SK-N-SH (cell line): ENCODE results near the gene CERS6. TPM values are rescaled to one million over a fixed set of nuclear protein-coding genes. Genes with fewer than 3 reads are reported as not detected.

ENCODE experiments used
- CTCF ChIA-PET: fragments of 300-600, 350-600 bp; formaldehyde crosslinking; extraction: SDS; loops from one replicate; lab custom pipeline; 2021; lab: Yijun Ruan, JAX
- POLR2A ChIA-PET: fragments of 350-600 bp; sonication (Branson Sonifier 250); formaldehyde crosslinking; extraction: SDS; loops from one replicate; lab custom pipeline; 2020; ENCODE audit warnings: antibody characterized with exemption, inconsistent platforms; lab: Yijun Ruan, JAX
- DNase-seq: peaks from one replicate; pipeline ENCODE4 v3.0.0; 2012
- H2AFZ ChIP-seq: fragments of 200-600 bp; sonication (generic); 2 replicates; pipeline ENCODE4 v1.8.1; 2016; ENCODE audit warnings: antibody characterized with exemption, mild to moderate bottlenecking, low read depth
- H3F3A ChIP-seq: fragments of 200-600 bp; sonication (generic); replicated peaks from 2 replicates; pipeline ENCODE3; 2016; ENCODE audit warnings: antibody characterized with exemption, mild to moderate bottlenecking; ENCODE audit not compliant: insufficient read depth
- H3K27ac ChIP-seq, 2 experiments: fragments of 200-500 bp in 1 of 2; fragments of 200-600 bp in 1 of 2; sonication (Bioruptor generic) in 1 of 2; sonication (generic), shearing (Covaris generic) in 1 of 2; 2 replicates each; pipeline versions ENCODE4 v1.5.1 to v1.6.1; 2014 to 2016; ENCODE audit warnings: low read depth in 2 of 2, inconsistent platforms in 1 of 2, low read length in 1 of 2, mild to moderate bottlenecking in 1 of 2, mixed read lengths in 1 of 2
- H3K27me3 ChIP-seq: fragments of 200-600 bp; sonication (generic), shearing (Covaris generic); 2 replicates; pipeline ENCODE4 v1.6.1; 2016; ENCODE audit warnings: mixed run types; ENCODE audit not compliant: insufficient read depth
- H3K36me3 ChIP-seq, 2 experiments: fragments of 200-500 bp in 1 of 2; fragments of 200-600 bp in 1 of 2; sonication (Bioruptor generic) in 1 of 2; sonication (generic) in 1 of 2; replicated peaks in 1 of 2; 2 replicates each; pipeline versions ENCODE3 to v1.5.1; 2014 to 2016; ENCODE audit warnings: low read length in 1 of 2, mild to moderate bottlenecking in 1 of 2; ENCODE audit not compliant: insufficient read depth in 2 of 2, control insufficient read depth in 1 of 2
- H3K4me1 ChIP-seq, 2 experiments: fragments of 200-500 bp in 1 of 2; fragments of 200-600 bp in 1 of 2; sonication (Bioruptor generic) in 1 of 2; sonication (generic), shearing (Covaris generic) in 1 of 2; 2 replicates each; pipeline versions ENCODE4 v1.5.1 to v1.6.1; 2014 to 2016; ENCODE audit warnings: low read depth in 1 of 2, low read length in 1 of 2, mixed run types in 1 of 2; ENCODE audit not compliant: insufficient read depth in 2 of 2, control insufficient read depth in 1 of 2
- H3K4me2 ChIP-seq: fragments of 200-600 bp; sonication (generic), shearing (Covaris generic); 2 replicates; pipeline ENCODE4 v1.6.1; 2017; ENCODE audit warnings: mixed run types
- H3K4me3 ChIP-seq, 2 experiments: fragments of 200-500 bp in 1 of 2; fragments of 200-600 bp in 1 of 2; sonication (Bioruptor generic) in 1 of 2; sonication (generic), shearing (Covaris generic) in 1 of 2; 2 replicates each; pipeline versions ENCODE4 v1.5.1 to v1.8.1; 2014 to 2016; ENCODE audit warnings: low read depth in 2 of 2, inconsistent platforms in 1 of 2, low read length in 1 of 2, mild to moderate bottlenecking in 1 of 2, mixed read lengths in 1 of 2, moderate library complexity in 1 of 2
- H3K79me2 ChIP-seq: fragments of 200-600 bp; sonication (generic); 2 replicates; pipeline ENCODE4 v1.8.1; 2017; ENCODE audit warnings: mild to moderate bottlenecking; ENCODE audit not compliant: insufficient read depth
- H3K9ac ChIP-seq: fragments of 200-600 bp; sonication (generic); 2 replicates; pipeline ENCODE4 v1.6.1; 2017; ENCODE audit warnings: mixed run types
- H3K9me2 ChIP-seq: fragments of 200-600 bp; sonication (generic); 2 replicates; pipeline ENCODE4 v1.6.1; 2017; ENCODE audit warnings: mixed run types
- H3K9me3 ChIP-seq: fragments of 200-600 bp; sonication (generic); 2 replicates; pipeline ENCODE4 v1.6.1; 2017; ENCODE audit warnings: mixed run types, mild to moderate bottlenecking, moderate library complexity
- H4K20me1 ChIP-seq: fragments of 200-600 bp; sonication (generic); 2 replicates; pipeline ENCODE4 v1.6.1; 2017; ENCODE audit warnings: mild to moderate bottlenecking, mixed run types; ENCODE audit not compliant: insufficient read depth
- ELF1 ChIP-seq: IDR thresholded peaks from 2 replicates; pipeline ENCODE4 v1.4.0; 2012
- GATA2 ChIP-seq: sonication (generic); formaldehyde crosslinking; IDR thresholded peaks from 2 replicates; pipeline ENCODE4 v1.5.0; 2020; ENCODE audit warnings: mild to moderate bottlenecking, missing genetic modification reagents
- IRF3 ChIP-seq: fragments of 150-350 bp; IDR thresholded peaks from 2 replicates; pipeline ENCODE4 v1.6.1; 2016; ENCODE audit warnings: mild to moderate bottlenecking, low read depth, low read length
- MEF2A ChIP-seq: IDR thresholded peaks from 2 replicates; pipeline ENCODE4 v1.4.0; 2012; ENCODE audit warnings: low read depth, borderline replicate concordance
- NFIC ChIP-seq: IDR thresholded peaks from 2 replicates; pipeline ENCODE4 v1.4.0; 2012; ENCODE audit warnings: borderline replicate concordance
- PBX3 ChIP-seq: IDR thresholded peaks from 2 replicates; pipeline ENCODE4; 2012
- RAD21 ChIP-seq: IDR thresholded peaks from 2 replicates; pipeline ENCODE4 v1.6.1; 2012; ENCODE audit warnings: mild to moderate bottlenecking, low read length
- SIN3A ChIP-seq: IDR thresholded peaks from 2 replicates; pipeline ENCODE4 v1.6.1; 2012; ENCODE audit warnings: low read depth, mild to moderate bottlenecking, low read length, moderate library complexity, borderline replicate concordance
- TCF12 ChIP-seq: IDR thresholded peaks from 2 replicates; pipeline ENCODE4 v1.4.0; 2012
- TEAD4 ChIP-seq: IDR thresholded peaks from 2 replicates; pipeline ENCODE4 v1.4.0; 2012; ENCODE audit warnings: mild to moderate bottlenecking, borderline replicate concordance; ENCODE audit not compliant: insufficient read depth
- USF2 ChIP-seq: fragments of 150-350 bp; IDR thresholded peaks from 2 replicates; pipeline ENCODE4 v1.6.1; 2017; ENCODE audit warnings: antibody characterized with exemption, low read length, low read depth, borderline replicate concordance
- YY1 ChIP-seq: IDR thresholded peaks from 2 replicates; pipeline ENCODE4 v1.4.0; 2012; ENCODE audit warnings: low read depth, mild to moderate bottlenecking
- WGBS: methylation state at CpG from one replicate; pipeline ENCODE4 v1.1.6; 2017; ENCODE audit warnings: low lambda C conversion rate; 5-methylcytosine and 5-hydroxymethylcytosine counted together
- polyA plus RNA-seq, 3 experiments: library from polyadenylated mRNA; depleted of rRNA; stranded (reverse); fragments of >200 nt; gene quantifications; 2 replicates each; pipeline ENCODE4 v1.2.3, GENCODE V29; 2012

The CERS6 gene
- polyA plus RNA-seq, 1 of the 3 experiments (the other 2 are of a cell fraction), result 1.8 TPM

GRCh38 chr2:168730344-168730743 lies 274.3 kb downstream of the CERS6 start:
- Histone ChIP-seq H4K20me1 (no peaks in the 10 kb centered on the region), H3K79me2 (no peaks in the 10 kb centered on the region), H3K9me3 (no peaks in the 10 kb centered on the region), H2AFZ (no peak overlapping the region), H3K4me3 (no peak overlapping the region), H3K27me3 (no peaks in the 10 kb centered on the region), H3K9me2 (no peaks in the 10 kb centered on the region), H3K27ac (no peak overlapping the region; a peak in 1 of 4 replicates), H3K9ac (no peak overlapping the region), H3F3A (no peaks in the 10 kb centered on the region), H3K36me3 (no peaks in the 10 kb centered on the region), H3K4me1 (peaks cover 0 to 7% of the 10 kb centered on the region in 2 experiments; a peak in 2 of 4 replicates), H3K4me2 (no peak overlapping the region)
- ChIA-PET CTCF (no interaction called here), POLR2A (no interaction called here)
- DNase-seq, result no peak
- TF ChIP-seq NFIC, result no peak
- 62% methylated on average over 4 of the region's 4 CpGs for WGBS

GRCh38 chr2:168731002-168731401 lies 274.9 kb downstream of the CERS6 start:
- Histone ChIP-seq H3K27ac (no peak overlapping the region), H3K4me1 (peaks cover 0 to 7% of the 10 kb centered on the region in 2 experiments; a peak in 2 of 4 replicates), H3K9me3 (no peaks in the 10 kb centered on the region), H3K4me2 (no peak overlapping the region), H3K36me3 (no peaks in the 10 kb centered on the region), H3K79me2 (no peaks in the 10 kb centered on the region), H3K9me2 (no peaks in the 10 kb centered on the region), H4K20me1 (no peaks in the 10 kb centered on the region), H2AFZ (no peak overlapping the region), H3K27me3 (no peaks in the 10 kb centered on the region), H3K9ac (no peak overlapping the region), H3F3A (no peaks in the 10 kb centered on the region), H3K4me3 (no peak overlapping the region)
- no peak for DNase-seq
- POLR2A ChIA-PET, result no interaction called here
- TF ChIP-seq MEF2A, result no peak
- no peak for TF ChIP-seq TCF12
- no peak for TF ChIP-seq GATA2 (CRISPR knock-in tag)
- no peak for TF ChIP-seq USF2
- TF ChIP-seq RAD21, result no peak
- no peak for TF ChIP-seq IRF3
- TF ChIP-seq SIN3A, result no peak
- TF ChIP-seq TEAD4, result no peak
- no peak for TF ChIP-seq NFIC
- no peak for TF ChIP-seq ELF1
- TF ChIP-seq PBX3, result no peak
- no peak for TF ChIP-seq YY1
- WGBS, result 35% methylated on average over 2 of the region's 2 CpGs
- CTCF ChIA-PET, result no interaction called here
